ENCODE results near the gene OR6F1. TPM values are rescaled to one million over a fixed set of nuclear protein-coding genes. Genes with fewer than 3 reads are reported as not detected.
A peak's percentile ranks its signal among the peaks of the same experiment; 100 is the strongest.

The OR6F1 gene
- total and polyA plus RNA-seq, 2 experiments from 2014 or later, result not detected

DNA sequence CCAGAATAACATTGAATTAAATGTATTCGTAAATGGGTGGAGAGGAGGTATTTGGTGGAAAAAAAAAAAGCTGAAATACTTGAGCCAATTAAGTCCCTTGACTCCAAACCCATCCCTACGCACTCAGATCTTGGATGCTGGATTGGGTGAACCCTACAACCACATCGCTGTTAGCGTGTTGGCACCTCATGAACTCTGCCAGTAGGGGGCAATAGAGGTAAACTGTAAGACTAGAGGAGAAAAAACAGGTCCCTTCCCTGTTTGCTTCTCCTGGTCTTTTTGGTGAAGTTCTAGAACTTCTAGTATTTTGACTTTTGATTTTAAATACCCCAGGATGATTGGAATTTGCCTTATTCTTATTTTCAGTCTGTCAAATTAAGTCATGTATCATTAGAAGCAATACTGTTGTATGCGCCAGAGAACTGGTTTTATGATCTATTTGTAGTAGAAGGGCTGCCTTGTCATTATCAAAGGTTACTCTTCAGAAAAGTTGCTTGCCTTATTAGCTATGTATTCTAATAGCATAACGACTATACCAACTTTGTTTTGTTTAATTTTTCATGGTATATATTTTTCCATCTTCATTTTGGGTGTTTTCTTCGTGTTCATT is 35.1 kb downstream of the OR6F1 start:
- H3F3A ChIP-seq (replicated peaks; ENCODE audit: low read depth), result no peaks in the 10 kb centered on the region
- TF ChIP-seq EZH2 (IDR thresholded peaks at IDR 0.05; ENCODE audit: low read depth, unreplicated experiment), result no peak
- TF ChIP-seq, protein P1, sequence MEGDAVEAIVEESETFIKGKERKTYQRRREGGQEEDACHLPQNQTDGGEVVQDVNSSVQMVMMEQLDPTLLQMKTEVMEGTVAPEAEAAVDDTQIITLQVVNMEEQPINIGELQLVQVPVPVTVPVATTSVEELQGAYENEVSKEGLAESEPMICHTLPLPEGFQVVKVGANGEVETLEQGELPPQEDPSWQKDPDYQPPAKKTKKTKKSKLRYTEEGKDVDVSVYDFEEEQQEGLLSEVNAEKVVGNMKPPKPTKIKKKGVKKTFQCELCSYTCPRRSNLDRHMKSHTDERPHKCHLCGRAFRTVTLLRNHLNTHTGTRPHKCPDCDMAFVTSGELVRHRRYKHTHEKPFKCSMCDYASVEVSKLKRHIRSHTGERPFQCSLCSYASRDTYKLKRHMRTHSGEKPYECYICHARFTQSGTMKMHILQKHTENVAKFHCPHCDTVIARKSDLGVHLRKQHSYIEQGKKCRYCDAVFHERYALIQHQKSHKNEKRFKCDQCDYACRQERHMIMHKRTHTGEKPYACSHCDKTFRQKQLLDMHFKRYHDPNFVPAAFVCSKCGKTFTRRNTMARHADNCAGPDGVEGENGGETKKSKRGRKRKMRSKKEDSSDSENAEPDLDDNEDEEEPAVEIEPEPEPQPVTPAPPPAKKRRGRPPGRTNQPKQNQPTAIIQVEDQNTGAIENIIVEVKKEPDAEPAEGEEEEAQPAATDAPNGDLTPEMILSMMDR (conservative IDR thresholded peaks at IDR 0.05; ENCODE audit: low read depth in 2 of 2), result peak; percentile 93 to 94
- Mint-ChIP-seq H3K36me3 (ENCODE audit: low read depth) (no peaks in the 10 kb centered on the region), H3K27me3 (ENCODE audit: insufficient read depth, low read depth, poor library complexity) (no peaks in the 10 kb centered on the region), H3K4me1 (no peaks in the 10 kb centered on the region), H3K27ac (no peak overlapping the region), H3K4me3 (no peak overlapping the region), H3K9me3 (peaks cover 22% of the 10 kb centered on the region; the same call in 2 of the 3 replicates)
- H3K4me2 ChIP-seq, result no peak overlapping the region
- no peaks in the 10 kb centered on the region for H3K4me1 ChIP-seq (ENCODE audit: insufficient read depth)
- ATAC-seq (peak; percentile 92), DNase-seq (ENCODE audit: low spot score) (peak; percentile 97)
- no peak overlapping the region for H2AFZ ChIP-seq
- no peaks in the 10 kb centered on the region for H4K20me1 ChIP-seq (replicated peaks; ENCODE audit: insufficient read depth)
- no peaks in the 10 kb centered on the region for H3K9me2 ChIP-seq (ENCODE audit: insufficient read depth)
- H3K27me3 ChIP-seq (ENCODE audit: insufficient read depth), result no peaks in the 10 kb centered on the region
- no peaks in the 10 kb centered on the region for H3K36me3 ChIP-seq (ENCODE audit: insufficient read depth)
- no peaks in the 10 kb centered on the region for H3K79me2 ChIP-seq (replicated peaks; ENCODE audit: insufficient read depth)
- no peak overlapping the region for H3K4me3 ChIP-seq
- no peak overlapping the region for H3K27ac ChIP-seq (ENCODE audit: low read depth)

DNA sequence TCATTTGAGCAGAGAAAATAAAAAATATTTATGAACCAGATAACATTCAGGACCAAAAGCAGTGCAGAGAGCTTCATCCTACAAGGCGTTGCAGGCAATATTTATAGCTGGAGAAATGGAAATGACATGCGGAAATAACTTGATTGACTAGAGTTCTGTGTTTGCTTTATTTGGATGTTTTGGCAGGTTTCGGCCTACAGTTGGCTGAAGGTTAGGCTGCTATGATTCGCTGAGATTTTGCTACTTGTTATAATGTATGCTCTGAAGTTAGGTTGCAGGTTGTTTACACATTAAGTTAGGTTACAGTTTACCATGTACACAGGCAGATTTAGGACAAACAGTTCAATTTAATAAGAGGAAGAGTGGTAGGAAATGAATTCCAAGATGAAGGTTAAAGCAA is 36.3 kb downstream of the OR6F1 start:
- no peaks in the 10 kb centered on the region for H4K20me1 ChIP-seq (replicated peaks; ENCODE audit: insufficient read depth)
- H3K36me3 Mint-ChIP-seq (ENCODE audit: low read depth), result no peaks in the 10 kb centered on the region
- peaks cover 14% of the 10 kb centered on the region; the same call in 2 of the 3 replicates for H3K9me3 Mint-ChIP-seq

More for the DNA sequence above, 36.3 kb downstream of the OR6F1 start:
- ATAC-seq, result no peak
- Histone ChIP-seq H2AFZ (no peak overlapping the region), H3K27ac (ENCODE audit: low read depth) (no peak overlapping the region), H3K36me3 (ENCODE audit: insufficient read depth) (no peaks in the 10 kb centered on the region), H3K27me3 (ENCODE audit: insufficient read depth) (no peaks in the 10 kb centered on the region), H3K4me2 (no peak overlapping the region), H3K4me3 (no peak overlapping the region), H3K4me1 (ENCODE audit: insufficient read depth) (no peaks in the 10 kb centered on the region), H3K9me2 (ENCODE audit: insufficient read depth) (no peaks in the 10 kb centered on the region), H3K79me2 (replicated peaks; ENCODE audit: insufficient read depth) (no peaks in the 10 kb centered on the region), H3F3A (replicated peaks; ENCODE audit: low read depth) (no peaks in the 10 kb centered on the region)
- TF ChIP-seq STAT1 (IDR thresholded peaks at IDR 0.05; ENCODE audit: unreplicated experiment) (no peak), NANOG (IDR thresholded peaks at IDR 0.05; ENCODE audit: borderline replicate concordance) (no peak), CREB1 (CRISPR knock-in tag; IDR thresholded peaks at IDR 0.05; ENCODE audit: low read depth) (no peak), POLR2AphosphoS5 (IDR thresholded peaks at IDR 0.05; ENCODE audit: low read depth) (no peak), ZNF114 (CRISPR knock-in tag; IDR thresholded peaks at IDR 0.05) (no peak), EZH2 (IDR thresholded peaks at IDR 0.05; ENCODE audit: low read depth, unreplicated experiment) (no peak), EZH2phosphoT487 (IDR thresholded peaks at IDR 0.05; ENCODE audit: unreplicated experiment) (no peak)
- TF ChIP-seq, protein P2, sequence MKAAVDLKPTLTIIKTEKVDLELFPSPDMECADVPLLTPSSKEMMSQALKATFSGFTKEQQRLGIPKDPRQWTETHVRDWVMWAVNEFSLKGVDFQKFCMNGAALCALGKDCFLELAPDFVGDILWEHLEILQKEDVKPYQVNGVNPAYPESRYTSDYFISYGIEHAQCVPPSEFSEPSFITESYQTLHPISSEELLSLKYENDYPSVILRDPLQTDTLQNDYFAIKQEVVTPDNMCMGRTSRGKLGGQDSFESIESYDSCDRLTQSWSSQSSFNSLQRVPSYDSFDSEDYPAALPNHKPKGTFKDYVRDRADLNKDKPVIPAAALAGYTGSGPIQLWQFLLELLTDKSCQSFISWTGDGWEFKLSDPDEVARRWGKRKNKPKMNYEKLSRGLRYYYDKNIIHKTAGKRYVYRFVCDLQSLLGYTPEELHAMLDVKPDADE (IDR thresholded peaks at IDR 0.05), result no peak
- TF ChIP-seq, protein P1 (conservative IDR thresholded peaks at IDR 0.05; ENCODE audit: low read depth in 2 of 2), result no peak
- TF ChIP-seq, protein P3, sequence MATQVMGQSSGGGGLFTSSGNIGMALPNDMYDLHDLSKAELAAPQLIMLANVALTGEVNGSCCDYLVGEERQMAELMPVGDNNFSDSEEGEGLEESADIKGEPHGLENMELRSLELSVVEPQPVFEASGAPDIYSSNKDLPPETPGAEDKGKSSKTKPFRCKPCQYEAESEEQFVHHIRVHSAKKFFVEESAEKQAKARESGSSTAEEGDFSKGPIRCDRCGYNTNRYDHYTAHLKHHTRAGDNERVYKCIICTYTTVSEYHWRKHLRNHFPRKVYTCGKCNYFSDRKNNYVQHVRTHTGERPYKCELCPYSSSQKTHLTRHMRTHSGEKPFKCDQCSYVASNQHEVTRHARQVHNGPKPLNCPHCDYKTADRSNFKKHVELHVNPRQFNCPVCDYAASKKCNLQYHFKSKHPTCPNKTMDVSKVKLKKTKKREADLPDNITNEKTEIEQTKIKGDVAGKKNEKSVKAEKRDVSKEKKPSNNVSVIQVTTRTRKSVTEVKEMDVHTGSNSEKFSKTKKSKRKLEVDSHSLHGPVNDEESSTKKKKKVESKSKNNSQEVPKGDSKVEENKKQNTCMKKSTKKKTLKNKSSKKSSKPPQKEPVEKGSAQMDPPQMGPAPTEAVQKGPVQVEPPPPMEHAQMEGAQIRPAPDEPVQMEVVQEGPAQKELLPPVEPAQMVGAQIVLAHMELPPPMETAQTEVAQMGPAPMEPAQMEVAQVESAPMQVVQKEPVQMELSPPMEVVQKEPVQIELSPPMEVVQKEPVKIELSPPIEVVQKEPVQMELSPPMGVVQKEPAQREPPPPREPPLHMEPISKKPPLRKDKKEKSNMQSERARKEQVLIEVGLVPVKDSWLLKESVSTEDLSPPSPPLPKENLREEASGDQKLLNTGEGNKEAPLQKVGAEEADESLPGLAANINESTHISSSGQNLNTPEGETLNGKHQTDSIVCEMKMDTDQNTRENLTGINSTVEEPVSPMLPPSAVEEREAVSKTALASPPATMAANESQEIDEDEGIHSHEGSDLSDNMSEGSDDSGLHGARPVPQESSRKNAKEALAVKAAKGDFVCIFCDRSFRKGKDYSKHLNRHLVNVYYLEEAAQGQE (IDR thresholded peaks at IDR 0.05; ENCODE audit: unreplicated experiment), result no peak
- Mint-ChIP-seq H3K27ac (no peak overlapping the region), H3K27me3 (ENCODE audit: insufficient read depth, low read depth, poor library complexity) (no peaks in the 10 kb centered on the region), H3K4me3 (no peak overlapping the region), H3K4me1 (no peaks in the 10 kb centered on the region)
- no peak for DNase-seq (ENCODE audit: low spot score)

All from GM23338 (cell line).